22Rv1 (cell line): ENCODE data around the gene ARTN.

Experiments
- H3K27ac ChIP-seq: fragments of 450-650 bp; 2 replicates; pipeline ENCODE4 v1.5.1; 2017
- CTCF ChIP-seq: fragments of 450-650 bp; IDR thresholded peaks from 2 replicates; pipeline ENCODE4 v1.5.1; 2017; ENCODE audit warnings: mild to moderate bottlenecking
- ZFX ChIP-seq: fragments of 450-650 bp; IDR thresholded peaks from 2 replicates; pipeline ENCODE4 v1.6.1; 2017; ENCODE audit warnings: antibody characterized with exemption, borderline replicate concordance

The ARTN gene

DNA sequence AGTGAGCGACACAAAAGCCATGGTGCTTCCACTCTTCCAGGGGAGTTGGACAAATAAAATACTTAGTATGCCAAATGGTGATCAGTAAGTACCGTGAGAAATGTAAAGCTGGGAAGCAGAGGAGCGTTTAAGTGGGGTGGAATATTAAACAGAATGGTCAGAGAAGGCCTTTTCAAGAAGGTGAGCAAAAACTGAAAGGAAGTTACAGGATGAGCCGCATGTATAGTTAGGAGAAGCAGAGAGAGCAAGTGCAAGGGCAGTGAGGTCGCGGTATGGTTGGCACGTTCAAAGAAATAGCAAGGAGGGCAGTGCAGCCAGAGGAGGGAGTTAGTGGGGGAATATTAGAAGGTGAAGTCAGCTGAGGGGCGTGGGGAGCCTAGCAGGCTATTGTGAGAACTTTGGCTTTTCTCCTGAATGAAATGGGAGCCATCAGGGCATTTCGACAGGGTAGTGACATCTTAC, 40.4 kb downstream of the ARTN start:
- H3K27ac ChIP-seq: peak overlapping the region; percentile 94

DNA sequence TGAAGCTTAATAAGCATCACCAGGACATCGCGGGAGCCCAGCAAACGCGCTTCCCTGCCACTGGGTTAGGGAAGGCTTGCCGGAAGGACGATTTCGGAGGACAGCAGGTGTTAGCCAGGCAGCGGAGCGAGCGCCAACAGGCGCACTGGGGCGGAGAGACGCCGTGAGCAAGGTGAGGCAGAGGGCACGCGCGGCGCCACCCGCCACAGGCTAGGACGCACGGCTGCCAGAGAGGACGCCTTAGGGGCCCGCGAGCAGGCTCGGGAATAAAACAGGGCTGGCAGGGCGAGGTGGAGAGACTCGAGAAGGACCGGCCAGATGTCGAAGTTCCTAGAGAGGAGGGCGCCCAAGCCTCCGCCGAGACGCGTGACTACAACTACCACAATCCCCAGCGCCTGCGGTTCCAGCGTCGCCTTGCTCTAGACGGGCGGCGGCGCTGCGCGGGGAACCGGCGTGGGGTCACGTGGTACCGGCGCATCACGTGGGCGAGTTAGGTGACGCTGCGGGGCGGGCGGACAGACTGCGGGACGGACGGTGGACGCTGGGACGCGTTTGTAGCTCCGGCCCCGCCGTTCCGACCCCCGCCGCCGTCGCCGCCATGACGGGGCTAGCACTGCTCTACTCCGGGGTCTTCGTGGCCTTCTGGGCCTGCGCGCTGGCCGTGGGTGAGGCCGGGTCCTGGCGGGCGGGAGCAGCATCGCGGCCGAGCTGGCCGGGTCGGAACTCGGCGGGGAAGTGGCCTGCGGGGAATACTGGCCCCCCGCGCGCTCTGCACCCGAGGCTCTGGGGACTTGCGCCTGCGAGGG, 41.0 kb downstream of the ARTN start, which contains the start of gene ATP6V0B:
TSS of gene ATP6V0B (plus strand) at position 518 of the 806 bp plus-strand sequence. CDS start at position 599, 81 bp downstream.
- H3K27ac ChIP-seq: peak within 1 kb of the TSS; percentile 94
- TF ChIP-seq CTCF (no peak), ZFX (no peak)

More for the DNA sequence above, 40.4 kb downstream of the ARTN start:
- TF ChIP-seq CTCF (no peak), ZFX (no peak)

DNA sequence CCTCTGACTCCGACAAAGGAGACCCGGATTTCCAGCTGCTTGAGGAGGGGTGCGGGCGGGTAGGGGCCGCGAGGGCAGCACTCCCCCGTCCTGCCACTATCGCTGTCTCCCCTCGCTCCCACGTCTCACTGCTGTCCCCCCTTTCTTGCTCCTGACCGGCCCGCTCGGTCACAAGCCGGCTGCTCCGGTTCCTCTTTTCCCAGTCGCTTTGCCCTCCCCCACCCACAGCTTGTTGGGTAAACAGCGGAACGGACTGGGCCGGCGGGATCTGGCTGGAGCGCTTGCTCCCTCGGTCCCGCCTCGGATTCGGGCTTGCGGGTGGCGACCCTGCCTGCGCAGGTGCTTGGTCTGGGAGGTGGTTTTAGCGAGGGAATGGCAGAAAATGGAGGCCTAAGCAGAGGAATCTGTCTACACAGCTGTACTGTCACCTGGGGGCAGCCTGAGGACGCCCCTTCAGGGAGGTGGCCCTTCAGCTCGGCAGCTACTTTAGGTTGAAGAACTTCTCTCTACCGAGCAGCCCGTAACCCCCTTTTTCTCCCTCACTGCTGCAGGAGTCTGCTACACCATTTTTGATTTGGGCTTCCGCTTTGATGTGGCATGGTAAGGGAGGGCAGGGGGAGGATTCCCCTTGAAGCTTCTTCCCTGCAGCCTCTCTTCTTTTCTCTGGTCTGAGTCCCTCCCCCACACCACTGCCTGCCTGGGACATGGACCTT, 41.8 kb downstream of the ARTN start:
- TF ChIP-seq ZFX: no peak
- no peak for TF ChIP-seq CTCF
- peak overlapping the region; percentile 94 for H3K27ac ChIP-seq

DNA sequence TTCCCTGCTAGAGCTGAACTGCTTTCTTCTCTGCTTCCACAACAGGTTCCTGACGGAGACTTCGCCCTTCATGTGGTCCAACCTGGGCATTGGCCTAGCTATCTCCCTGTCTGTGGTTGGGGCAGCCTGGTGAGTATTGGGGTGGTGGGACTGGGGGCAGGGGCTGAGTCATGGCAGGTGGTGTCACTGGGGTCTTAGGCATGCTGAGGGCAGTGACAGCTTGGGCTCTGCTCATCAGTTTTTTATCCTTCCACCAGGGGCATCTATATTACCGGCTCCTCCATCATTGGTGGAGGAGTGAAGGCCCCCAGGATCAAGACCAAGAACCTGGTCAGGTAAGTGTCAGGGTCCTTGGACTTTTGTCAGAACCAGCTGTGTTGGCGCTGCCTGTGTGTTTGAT, 42.4 kb downstream of the ARTN start:
- TF ChIP-seq ZFX (no peak), CTCF (no peak)
- H3K27ac ChIP-seq: peak overlapping the region; percentile 94

DNA sequence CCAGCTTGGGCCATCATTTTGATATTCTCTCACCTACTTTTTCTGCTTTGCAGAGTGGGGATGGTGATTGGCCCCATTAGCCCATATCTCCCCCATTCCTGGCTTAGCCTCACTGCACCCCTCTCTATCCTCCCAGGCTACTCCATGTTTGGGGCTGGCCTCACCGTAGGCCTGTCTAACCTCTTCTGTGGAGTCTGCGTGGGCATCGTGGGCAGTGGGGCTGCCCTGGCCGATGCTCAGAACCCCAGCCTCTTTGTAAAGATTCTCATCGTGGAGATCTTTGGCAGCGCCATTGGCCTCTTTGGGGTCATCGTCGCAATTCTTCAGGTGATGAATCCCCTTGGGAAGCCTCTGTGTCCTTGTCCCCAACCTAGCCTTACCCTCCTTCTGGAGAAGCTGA, 43.3 kb downstream of the ARTN start:
- TF ChIP-seq CTCF (no peak), ZFX (no peak)
- peak overlapping the region; percentile 94 for H3K27ac ChIP-seq

DNA sequence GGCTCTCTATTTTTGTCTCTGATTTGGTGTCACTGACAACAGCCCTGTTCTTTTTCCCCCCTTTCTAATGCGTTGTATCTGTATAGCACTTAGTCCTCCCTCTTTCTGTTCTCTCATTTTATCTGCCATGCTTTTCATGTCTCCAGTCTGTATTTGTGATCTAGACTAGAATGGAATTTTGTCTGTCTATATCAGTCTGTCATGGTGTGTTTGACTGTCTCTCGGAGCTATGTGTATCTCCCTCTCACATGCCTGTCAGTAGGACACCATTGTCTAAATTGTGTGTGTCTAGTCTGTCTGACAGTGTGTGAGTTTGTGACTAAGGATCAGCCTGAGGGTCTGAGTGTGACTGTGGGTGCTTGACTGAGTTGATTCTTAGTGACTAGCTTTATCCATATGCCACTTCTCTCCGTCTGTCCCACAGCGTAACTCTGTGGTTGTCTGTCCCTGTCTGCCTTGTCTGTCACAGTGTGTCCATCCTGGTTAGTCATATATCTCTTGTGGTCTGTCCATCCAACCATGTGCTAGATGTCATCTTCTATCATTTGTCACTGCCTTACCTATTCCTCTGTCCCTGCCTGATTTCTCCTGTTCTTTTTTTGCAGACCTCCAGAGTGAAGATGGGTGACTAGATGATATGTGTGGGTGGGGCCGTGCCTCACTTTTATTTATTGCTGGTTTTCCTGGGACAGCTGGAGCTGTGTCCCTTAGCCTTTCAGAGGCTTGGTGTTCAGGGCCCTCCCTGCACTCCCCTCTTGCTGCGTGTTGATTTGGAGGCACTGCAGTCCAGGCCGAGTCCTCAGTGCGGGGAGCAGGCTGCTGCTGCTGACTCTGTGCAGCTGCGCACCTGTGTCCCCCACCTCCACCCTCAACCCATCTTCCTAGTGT, 44.0 kb downstream of the ARTN start:
- TF ChIP-seq ZFX (no peak), CTCF (no peak)
- H3K27ac ChIP-seq: peak overlapping the region; percentile 94
